Measurements from ENCODE around the gene NDE1.

Gene NDE1

DNA sequence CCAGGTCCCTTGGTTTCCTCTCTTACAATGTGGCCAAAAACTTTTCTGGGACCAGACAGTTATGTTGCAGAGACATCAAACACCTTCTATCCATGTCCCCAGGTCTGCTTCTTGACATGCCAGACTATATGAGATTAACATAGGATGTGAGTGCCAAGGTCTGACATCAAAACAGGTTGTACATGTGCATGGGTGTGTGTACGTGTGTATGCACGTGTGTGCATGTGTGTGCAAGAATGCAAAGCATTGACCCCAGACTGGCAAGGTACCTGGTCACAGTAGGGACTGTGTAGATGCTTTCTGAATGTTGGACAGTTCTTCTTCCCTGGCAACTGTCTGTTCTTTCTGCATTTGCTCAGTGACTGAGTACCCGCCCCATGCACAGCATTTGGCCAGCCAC lies 85.6 kb downstream of the NDE1 start:
- DNase-seq (ENCODE audit: low read depth, low spot score) = no peak

DNA sequence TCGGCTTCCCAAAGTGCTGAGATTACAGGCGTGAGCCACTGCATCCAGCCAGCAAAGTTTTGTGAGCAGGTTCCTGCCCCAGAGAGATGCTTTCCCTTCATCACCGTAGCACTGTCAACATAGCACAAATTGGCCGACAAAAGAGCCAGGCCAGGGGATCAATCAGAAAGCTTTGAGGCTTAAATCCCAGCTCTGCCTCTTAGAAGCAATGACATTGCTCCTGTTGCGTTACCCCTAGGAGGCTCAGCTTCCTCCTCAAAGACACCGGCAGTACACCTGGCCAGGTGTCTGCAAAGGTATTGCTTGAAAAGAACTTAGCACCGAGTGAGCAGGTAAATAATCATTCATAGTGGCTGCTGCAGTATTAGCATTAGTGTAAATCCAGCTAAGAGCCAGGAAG lies 86.5 kb downstream of the NDE1 start:
- no peak for DNase-seq (ENCODE audit: low read depth, low spot score)

GRCh38 chr16:15737140-15737644 lies 87.1 kb downstream of the NDE1 start:
- DNase-seq (ENCODE audit: low read depth, low spot score) = no peak

GRCh38 chr16:15739464-15739863 lies 89.4 kb downstream of the NDE1 start:
- DNase-seq (ENCODE audit: low read depth, low spot score) = no peak

DNA sequence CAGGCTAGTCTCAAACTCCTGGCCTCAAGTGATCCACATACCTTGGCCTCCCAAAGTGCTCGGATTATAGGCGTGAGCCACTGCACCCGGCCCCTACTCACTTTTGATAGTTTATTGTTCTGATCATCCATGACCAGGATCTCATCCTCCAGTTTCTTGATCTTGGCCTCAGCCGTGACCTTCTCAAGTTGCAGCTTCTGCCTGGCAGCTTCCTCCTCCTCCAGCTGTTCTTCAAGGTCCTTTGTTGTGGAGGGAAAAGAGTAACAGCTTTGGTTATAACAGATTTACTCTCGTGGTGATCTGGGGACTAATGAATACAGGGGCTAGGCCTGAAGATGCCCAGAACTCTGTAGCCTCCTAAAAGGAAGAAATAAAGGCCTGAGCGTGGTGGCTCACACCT lies 89.9 kb downstream of the NDE1 start:
- DNase-seq (ENCODE audit: low read depth, low spot score) = no peak

DNA sequence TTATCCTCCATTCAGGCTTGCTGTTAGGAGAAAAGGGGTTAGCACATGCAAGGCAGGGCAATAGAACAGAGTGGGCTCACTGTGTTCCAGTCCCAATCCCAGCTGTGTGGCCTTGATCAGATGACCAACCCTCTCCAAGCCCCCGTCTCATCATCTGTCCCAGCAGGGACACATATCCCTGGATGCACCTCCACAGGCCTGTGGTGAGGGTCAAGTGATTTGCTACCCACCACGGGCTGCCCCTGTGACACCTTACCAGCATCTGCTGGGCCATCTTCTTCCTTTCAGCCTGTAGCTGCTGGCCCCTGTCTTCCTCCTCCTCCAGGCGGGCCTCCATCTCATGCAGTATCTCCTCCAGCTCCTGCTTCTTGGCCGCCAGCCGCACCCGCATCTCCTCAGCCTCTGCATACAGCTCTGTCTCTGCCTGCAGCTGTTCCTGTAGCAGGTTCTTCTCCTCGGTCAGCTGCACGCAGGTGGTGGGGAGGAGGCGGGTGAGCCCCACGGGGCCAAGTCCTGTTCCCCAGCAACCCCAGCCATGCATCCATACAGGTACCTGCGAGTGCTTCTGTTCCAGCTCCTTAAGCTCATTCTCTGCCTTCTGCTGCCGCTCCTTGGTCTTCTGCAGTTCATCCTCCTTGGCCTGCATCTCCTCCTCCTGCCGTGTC lies 91.3 kb downstream of the NDE1 start:
- DNase-seq (ENCODE audit: low read depth, low spot score) = no peak

GRCh38 chr16:15742716-15743115 lies 92.7 kb downstream of the NDE1 start:
- no peak for DNase-seq (ENCODE audit: low read depth, low spot score)

- DNase-seq (ENCODE audit: low read depth, low spot score) = no peak
Measured at GRCh38 chr16:15743657-15744056, 93.6 kb downstream of the NDE1 start.

DNA sequence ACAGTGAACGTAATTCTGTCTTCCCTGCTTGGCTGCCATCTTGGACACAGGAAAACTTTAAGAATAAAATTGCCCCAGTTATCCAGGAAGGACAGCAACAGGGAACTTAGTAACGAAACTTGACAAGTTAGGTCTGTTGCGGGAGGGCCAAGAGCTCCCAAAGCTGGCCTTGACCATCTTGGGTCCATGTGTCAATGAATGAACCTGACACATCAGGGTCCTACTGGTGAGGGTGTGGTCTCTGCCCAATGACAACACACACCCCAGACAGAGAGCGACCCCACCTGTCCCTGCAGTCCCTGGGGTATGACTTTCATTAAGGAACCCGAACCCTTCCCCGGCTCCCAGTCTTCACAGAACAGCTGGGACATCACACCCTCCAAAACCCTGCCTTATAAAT lies 96.3 kb downstream of the NDE1 start:
- DNase-seq (ENCODE audit: low read depth, low spot score) = no peak

DNA sequence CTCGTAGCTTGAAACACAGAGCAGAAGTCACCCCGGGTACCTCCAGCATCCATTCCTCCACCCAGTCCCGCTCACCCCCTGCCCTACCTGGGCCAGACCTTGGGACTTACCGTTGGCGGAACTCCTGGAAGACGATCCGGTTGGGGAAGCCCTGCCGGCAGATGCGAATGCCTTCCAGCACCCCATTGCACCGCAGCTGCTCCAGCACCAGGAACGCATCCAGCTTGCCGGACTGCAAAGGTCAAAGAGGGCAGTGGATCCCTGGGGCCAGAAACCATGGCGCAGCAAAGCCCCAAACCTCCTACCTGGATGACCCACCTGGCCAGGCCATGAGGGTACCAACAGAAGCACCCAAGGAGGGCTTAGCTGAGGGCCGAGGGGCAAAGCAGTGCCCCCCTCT lies 97.9 kb downstream of the NDE1 start:
- DNase-seq (ENCODE audit: low read depth, low spot score) = no peak

GRCh38 chr16:15748654-15749053 lies 98.6 kb downstream of the NDE1 start:
- no peak for DNase-seq (ENCODE audit: low read depth, low spot score)

- no peak for DNase-seq (ENCODE audit: low read depth, low spot score)
Measured at GRCh38 chr16:15749371-15749770, 99.3 kb downstream of the NDE1 start.

- DNase-seq (ENCODE audit: low read depth, low spot score) = no peak
Measured at GRCh38 chr16:15749985-15750384, 99.9 kb downstream of the NDE1 start.

GRCh38 chr16:15751940-15752339 lies 101.9 kb downstream of the NDE1 start:
- DNase-seq (ENCODE audit: low read depth, low spot score) = no peak

DNA sequence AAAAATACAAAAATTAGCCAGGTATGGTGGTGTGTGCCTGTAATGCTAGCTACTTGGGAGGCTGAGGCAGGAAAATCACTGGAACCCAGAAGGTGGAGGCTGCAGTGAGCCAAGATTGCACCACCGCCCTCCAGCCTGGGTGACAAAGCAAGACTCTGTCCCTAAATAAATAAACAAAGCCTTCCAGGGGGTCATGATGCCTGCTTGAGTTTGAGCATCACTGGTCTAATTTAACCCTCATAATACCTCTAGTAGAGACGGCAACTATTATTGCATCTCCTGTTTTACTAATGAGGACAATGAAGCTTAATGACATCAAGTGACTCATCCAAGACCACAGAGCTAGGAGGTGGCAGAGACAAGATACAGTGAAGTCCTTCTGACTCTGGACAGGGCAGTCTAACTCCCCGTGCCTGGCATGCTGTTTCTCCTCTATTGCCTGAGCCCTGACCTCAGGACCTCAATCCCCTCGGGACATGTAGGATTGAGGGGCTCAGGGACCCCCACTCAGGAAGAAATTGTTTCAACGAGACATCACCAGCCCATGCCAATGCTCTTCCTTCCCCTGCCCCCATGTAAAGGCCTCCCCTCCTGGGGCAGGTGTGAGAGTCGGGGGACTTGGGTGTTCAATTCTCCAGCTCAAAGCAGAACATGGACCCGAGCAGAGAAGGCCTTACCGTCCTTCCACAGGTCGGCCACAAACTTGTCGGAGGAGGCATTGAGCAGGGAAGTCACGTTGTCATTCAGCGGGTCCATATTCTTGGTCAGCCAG lies 102.9 kb downstream of the NDE1 start:
- DNase-seq (ENCODE audit: low read depth, low spot score) = no peak

DNA sequence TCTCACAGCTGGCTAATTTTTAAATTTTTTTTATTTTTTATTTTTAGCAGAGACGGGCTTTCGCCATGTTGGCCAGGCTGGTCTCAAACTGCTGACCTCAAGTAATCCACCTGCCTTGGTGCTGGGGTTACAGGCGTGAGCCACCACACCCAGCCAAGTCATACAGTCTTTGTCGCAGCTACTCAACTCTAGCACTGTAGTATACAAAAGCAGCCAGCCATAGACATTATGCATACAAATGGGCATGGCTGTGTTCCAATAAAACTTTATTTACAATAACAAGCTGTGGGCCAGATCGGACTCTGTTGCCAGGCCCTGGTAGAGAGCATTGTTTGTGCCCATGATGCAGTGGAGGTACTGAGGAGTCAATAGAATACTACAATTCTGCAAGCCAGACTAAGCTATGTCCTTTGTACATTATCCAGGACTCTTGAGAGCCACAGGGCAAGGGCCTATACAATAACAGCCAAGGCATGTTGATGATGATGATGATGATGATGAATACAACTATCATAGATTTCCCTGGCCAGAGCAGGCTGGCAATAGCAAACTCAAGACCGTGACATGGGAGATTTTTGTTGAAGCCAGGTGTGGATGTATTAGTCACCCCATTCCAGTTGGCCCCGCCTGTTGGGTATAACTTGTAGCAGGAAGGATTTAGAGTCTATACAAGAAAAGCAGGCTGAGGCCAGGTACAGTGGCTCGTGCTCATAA lies 104.9 kb downstream of the NDE1 start:
- no peak for DNase-seq (ENCODE audit: low read depth, low spot score)

DNA sequence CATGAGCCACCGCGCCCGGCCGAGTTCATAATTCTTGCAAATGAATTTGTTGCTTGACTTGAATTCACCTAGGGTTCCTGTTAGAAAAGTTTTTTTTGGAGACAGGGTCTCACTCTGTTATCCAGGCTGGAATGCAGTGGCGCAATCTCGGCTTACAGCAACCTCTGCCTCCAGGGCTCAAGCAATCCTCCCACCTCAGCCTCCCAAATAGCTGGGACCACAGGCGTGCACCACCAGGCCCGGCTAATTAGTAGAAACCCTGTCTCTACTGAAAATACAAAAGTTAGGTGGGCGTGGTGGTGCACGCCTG lies 107.0 kb downstream of the NDE1 start:
- no peak for DNase-seq (ENCODE audit: low read depth, low spot score)

GRCh38 chr16:15757630-15758251 lies 107.7 kb downstream of the NDE1 start:
- DNase-seq (ENCODE audit: low read depth, low spot score) = no peak

DNA sequence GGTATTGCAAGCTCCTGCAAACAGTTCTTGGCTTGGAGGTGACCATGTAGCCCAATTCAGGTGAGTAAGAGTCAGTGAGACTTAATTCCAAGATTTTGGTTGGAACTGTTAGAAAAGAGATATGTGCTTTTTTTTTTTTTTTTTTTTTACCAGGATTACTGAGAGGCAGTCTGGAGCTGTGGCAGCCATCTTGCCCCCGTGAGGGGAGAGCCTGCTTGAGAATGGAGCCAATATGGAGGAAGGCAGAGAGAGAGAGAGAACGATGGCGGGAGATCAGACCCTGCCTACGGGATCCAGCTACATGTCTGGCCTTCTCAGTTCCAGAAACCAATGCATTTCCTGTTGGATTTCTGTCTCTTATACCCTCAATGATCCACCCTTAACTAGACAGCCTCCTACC lies 109.0 kb downstream of the NDE1 start:
- DNase-seq (ENCODE audit: low read depth, low spot score) = no peak

GRCh38 chr16:15760129-15760528 lies 110.1 kb downstream of the NDE1 start:
- no peak for DNase-seq (ENCODE audit: low read depth, low spot score)

GRCh38 chr16:15764112-15764511 lies 114.1 kb downstream of the NDE1 start:
- no peak for DNase-seq (ENCODE audit: low read depth, low spot score)

- DNase-seq (ENCODE audit: low read depth, low spot score) = no peak
Measured at GRCh38 chr16:15765116-15765515, 115.1 kb downstream of the NDE1 start.

Data from brain pericyte (primary cell).